ENCODE data around the gene SCO2. TPM values are rescaled to one million over a fixed set of nuclear protein-coding genes. Genes with fewer than 3 reads are reported as not detected.
"Not testable (repeated sequence)": the region's sequence is repeated elsewhere in the genome, so short reads cannot be mapped to it uniquely, and the experiment has no call there.

The SCO2 gene
- total RNA-seq, 1 donor from 2014 or later = 0.52 TPM

- H3K9me3 ChIP-seq (ENCODE audit: control insufficient read depth in 3 of 3, low read length in 3 of 3) = no peaks in the 10 kb centered on the region
- peaks cover 43 to 49% (median 43%) of the 10 kb centered on the region in 3 donors for H3K27me3 ChIP-seq (ENCODE audit: control insufficient read depth in 3 of 3, insufficient read depth in 3 of 3, low read length in 3 of 3)
- peaks cover 5 to 17% (median 6%) of the 10 kb centered on the region in 3 donors for H3K4me1 ChIP-seq (ENCODE audit: control insufficient read depth in 3 of 3, insufficient read depth in 3 of 3, low read length in 3 of 3)
- no peaks in the 10 kb centered on the region for H3K36me3 ChIP-seq (ENCODE audit: control insufficient read depth in 3 of 3, insufficient read depth in 3 of 3, low read length in 3 of 3)
- peak overlapping the region; percentile 38 to 54 (median 43) for H3K9ac ChIP-seq (ENCODE audit: low read depth in 1 of 3, low read length in 3 of 3)
- no peak overlapping the region for H3K27ac ChIP-seq (ENCODE audit: low read depth, low read length)
- H3K4me3 ChIP-seq (ENCODE audit: low read length in 3 of 3) = peak overlapping the region in 1 of 3 donors; percentile 56
These were observed 18.8 kb upstream of the SCO2 start for GRCh38 chr22:50544078-50544745.

GRCh38 chr22:50542416-50542927, 17.1 kb upstream of the SCO2 start:
- Histone ChIP-seq H3K9me3 (ENCODE audit: control insufficient read depth in 3 of 3, low read length in 3 of 3) (no peaks in the 10 kb centered on the region), H3K27ac (ENCODE audit: low read depth, low read length) (peak overlapping the region; percentile 52), H3K9ac (ENCODE audit: low read depth in 1 of 3, low read length in 3 of 3) (no peak overlapping the region), H3K27me3 (ENCODE audit: control insufficient read depth in 3 of 3, insufficient read depth in 3 of 3, low read length in 3 of 3) (peaks cover 28 to 37% (median 34%) of the 10 kb centered on the region in 3 donors), H3K4me1 (ENCODE audit: control insufficient read depth in 3 of 3, insufficient read depth in 3 of 3, low read length in 3 of 3) (peaks cover 5 to 24% (median 8%) of the 10 kb centered on the region in 3 donors), H3K36me3 (ENCODE audit: control insufficient read depth in 3 of 3, insufficient read depth in 3 of 3, low read length in 3 of 3) (no peaks in the 10 kb centered on the region), H3K4me3 (ENCODE audit: low read length in 3 of 3) (no peak overlapping the region)

- H3K4me1 ChIP-seq (ENCODE audit: control insufficient read depth in 3 of 3, insufficient read depth in 3 of 3, low read length in 3 of 3) = peaks cover 5 to 24% (median 8%) of the 10 kb centered on the region in 3 donors
- H3K27ac ChIP-seq (ENCODE audit: low read depth, low read length) = peak overlapping the region; percentile 5
- H3K9me3 ChIP-seq (ENCODE audit: control insufficient read depth in 3 of 3, low read length in 3 of 3); H3K36me3 ChIP-seq (ENCODE audit: control insufficient read depth in 3 of 3, insufficient read depth in 3 of 3, low read length in 3 of 3); H3K9ac ChIP-seq (ENCODE audit: low read depth in 1 of 3, low read length in 3 of 3); H3K4me3 ChIP-seq (ENCODE audit: low read length in 3 of 3): not testable (repeated sequence)
- peaks cover 20 to 32% (median 31%) of the 10 kb centered on the region in 3 donors for H3K27me3 ChIP-seq (ENCODE audit: control insufficient read depth in 3 of 3, insufficient read depth in 3 of 3, low read length in 3 of 3)
These were observed 16.2 kb upstream of the SCO2 start for GRCh38 chr22:50541667-50542026.

GRCh38 chr22:50540381-50540780, 15.0 kb upstream of the SCO2 start:
- H3K9me3 ChIP-seq (ENCODE audit: control insufficient read depth in 3 of 3, low read length in 3 of 3) = no peaks in the 10 kb centered on the region
- peaks cover 5 to 24% (median 8%) of the 10 kb centered on the region in 3 donors for H3K4me1 ChIP-seq (ENCODE audit: control insufficient read depth in 3 of 3, insufficient read depth in 3 of 3, low read length in 3 of 3)
- H3K9ac ChIP-seq (ENCODE audit: low read depth in 1 of 3, low read length in 3 of 3) = no peak overlapping the region
- H3K4me3 ChIP-seq (ENCODE audit: low read length in 3 of 3) = no peak overlapping the region
- no peaks in the 10 kb centered on the region for H3K36me3 ChIP-seq (ENCODE audit: control insufficient read depth in 3 of 3, insufficient read depth in 3 of 3, low read length in 3 of 3)
- peaks cover 7 to 19% (median 18%) of the 10 kb centered on the region in 3 donors for H3K27me3 ChIP-seq (ENCODE audit: control insufficient read depth in 3 of 3, insufficient read depth in 3 of 3, low read length in 3 of 3)
- H3K27ac ChIP-seq (ENCODE audit: low read depth, low read length) = peak overlapping the region; percentile 91

- H3K9me3 ChIP-seq (ENCODE audit: control insufficient read depth in 3 of 3, low read length in 3 of 3) = no peaks in the 10 kb centered on the region
- no peaks in the 10 kb centered on the region for H3K36me3 ChIP-seq (ENCODE audit: control insufficient read depth in 3 of 3, insufficient read depth in 3 of 3, low read length in 3 of 3)
- H3K27ac ChIP-seq (ENCODE audit: low read depth, low read length) = peak overlapping the region; percentile 91
- no peak overlapping the region for H3K9ac ChIP-seq (ENCODE audit: low read depth in 1 of 3, low read length in 3 of 3)
- peaks cover 0 to 12% (median 3%) of the 10 kb centered on the region in 3 donors for H3K4me1 ChIP-seq (ENCODE audit: control insufficient read depth in 3 of 3, insufficient read depth in 3 of 3, low read length in 3 of 3)
- peaks cover 2 to 19% (median 18%) of the 10 kb centered on the region in 3 donors for H3K27me3 ChIP-seq (ENCODE audit: control insufficient read depth in 3 of 3, insufficient read depth in 3 of 3, low read length in 3 of 3)
- H3K4me3 ChIP-seq (ENCODE audit: low read length in 3 of 3) = no peak overlapping the region
These were observed 12.4 kb upstream of the SCO2 start for GRCh38 chr22:50537765-50538164.

GRCh38 chr22:50536226-50536625, 10.8 kb upstream of the SCO2 start:
- H3K27me3 ChIP-seq (ENCODE audit: control insufficient read depth in 3 of 3, insufficient read depth in 3 of 3, low read length in 3 of 3) = peaks cover 13 to 28% (median 24%) of the 10 kb centered on the region in 3 donors
- no peak overlapping the region for H3K27ac ChIP-seq (ENCODE audit: low read depth, low read length)
- no peak overlapping the region for H3K9ac ChIP-seq (ENCODE audit: low read depth in 1 of 3, low read length in 3 of 3)
- H3K4me1 ChIP-seq (ENCODE audit: control insufficient read depth in 3 of 3, insufficient read depth in 3 of 3, low read length in 3 of 3) = peaks cover under 1 to 19% (median 11%) of the 10 kb centered on the region in 3 donors
- H3K9me3 ChIP-seq (ENCODE audit: control insufficient read depth in 3 of 3, low read length in 3 of 3) = no peaks in the 10 kb centered on the region
- no peak overlapping the region for H3K4me3 ChIP-seq (ENCODE audit: low read length in 3 of 3)
- H3K36me3 ChIP-seq (ENCODE audit: control insufficient read depth in 3 of 3, insufficient read depth in 3 of 3, low read length in 3 of 3) = no peaks in the 10 kb centered on the region

- Histone ChIP-seq H3K27me3 (ENCODE audit: control insufficient read depth in 3 of 3, insufficient read depth in 3 of 3, low read length in 3 of 3) (peaks cover 22 to 39% (median 34%) of the 10 kb centered on the region in 3 donors), H3K27ac (ENCODE audit: low read depth, low read length) (no peak overlapping the region)
These were observed 9.7 kb upstream of the SCO2 start for GRCh38 chr22:50535113-50535512.

GRCh38 chr22:50533856-50534711, 8.7 kb upstream of the SCO2 start:
- peak overlapping the region; percentile 5 for H3K27ac ChIP-seq (ENCODE audit: low read depth, low read length)
- H3K9me3 ChIP-seq (ENCODE audit: control insufficient read depth in 3 of 3, low read length in 3 of 3); H3K36me3 ChIP-seq (ENCODE audit: control insufficient read depth in 3 of 3, insufficient read depth in 3 of 3, low read length in 3 of 3); H3K4me3 ChIP-seq (ENCODE audit: low read length in 3 of 3); H3K9ac ChIP-seq (ENCODE audit: low read depth in 1 of 3, low read length in 3 of 3): not testable (repeated sequence)
- H3K27me3 ChIP-seq (ENCODE audit: control insufficient read depth in 3 of 3, insufficient read depth in 3 of 3, low read length in 3 of 3) = peaks cover 30 to 47% (median 43%) of the 10 kb centered on the region in 3 donors
- H3K4me1 ChIP-seq (ENCODE audit: control insufficient read depth in 3 of 3, insufficient read depth in 3 of 3, low read length in 3 of 3) = peaks cover 5 to 29% (median 19%) of the 10 kb centered on the region in 3 donors

More at GRCh38 chr22:50535113-50535512, 9.7 kb upstream of the SCO2 start:
- Histone ChIP-seq H3K9ac (ENCODE audit: low read depth in 1 of 3, low read length in 3 of 3) (no peak overlapping the region), H3K36me3 (ENCODE audit: control insufficient read depth in 3 of 3, insufficient read depth in 3 of 3, low read length in 3 of 3) (no peaks in the 10 kb centered on the region), H3K4me3 (ENCODE audit: low read length in 3 of 3) (no peak overlapping the region), H3K9me3 (ENCODE audit: control insufficient read depth in 3 of 3, low read length in 3 of 3) (no peaks in the 10 kb centered on the region), H3K4me1 (ENCODE audit: control insufficient read depth in 3 of 3, insufficient read depth in 3 of 3, low read length in 3 of 3) (peaks cover 5 to 29% (median 16%) of the 10 kb centered on the region in 3 donors)

- H3K9me3 ChIP-seq (ENCODE audit: control insufficient read depth in 3 of 3, low read length in 3 of 3) = no peaks in the 10 kb centered on the region
- no peak overlapping the region for H3K9ac ChIP-seq (ENCODE audit: low read depth in 1 of 3, low read length in 3 of 3)
- H3K36me3 ChIP-seq (ENCODE audit: control insufficient read depth in 3 of 3, insufficient read depth in 3 of 3, low read length in 3 of 3) = no peaks in the 10 kb centered on the region
- peaks cover 30 to 57% (median 45%) of the 10 kb centered on the region in 3 donors for H3K27me3 ChIP-seq (ENCODE audit: control insufficient read depth in 3 of 3, insufficient read depth in 3 of 3, low read length in 3 of 3)
- H3K4me1 ChIP-seq (ENCODE audit: control insufficient read depth in 3 of 3, insufficient read depth in 3 of 3, low read length in 3 of 3) = peaks cover 5 to 33% (median 24%) of the 10 kb centered on the region in 3 donors
- peak overlapping the region; percentile 93 for H3K27ac ChIP-seq (ENCODE audit: low read depth, low read length)
- H3K4me3 ChIP-seq (ENCODE audit: low read length in 3 of 3) = no peak overlapping the region
These were observed 7.7 kb upstream of the SCO2 start for GRCh38 chr22:50532824-50533796.
